Kidney (tissue), 14 donors: ENCODE data around the gene ST8SIA1. TPM values are rescaled to one million over a fixed set of nuclear protein-coding genes. Genes with fewer than 3 reads are reported as not detected.
A peak's percentile ranks its signal among the peaks of the same experiment; 100 is the strongest.

Source experiments
- DNase-seq, 5 donors: peaks; one replicate each; pipeline ENCODE4 v3.0.0-alpha.2; 2013 to 2020
- FAIRE-seq: peaks from 2 replicates; lab custom pipeline; 2012; peaks lifted over from hg19 to GRCh38; lab: Jason Lieb, UNC
- H3K27ac ChIP-seq, 2 donors: one replicate each; pipeline ENCODE4 v1.7.0; 2013; ENCODE audit warnings: low read depth in 2 of 2, low read length in 2 of 2, inconsistent platforms in 1 of 2
- H3K27me3 ChIP-seq: one replicate; pipeline ENCODE4 v1.7.1; 2013; ENCODE audit warnings: low read length, inconsistent platforms; ENCODE audit not compliant: control insufficient read depth, insufficient read depth
- H3K36me3 ChIP-seq, 3 donors: one replicate each; pipeline versions ENCODE4 v1.7.0 to v1.7.1; 2013; ENCODE audit warnings: low read length in 3 of 3, control low read depth in 1 of 3, inconsistent platforms in 1 of 3; ENCODE audit not compliant: insufficient read depth in 3 of 3, control insufficient read depth in 2 of 3
- H3K4me1 ChIP-seq, 3 donors: one replicate each; pipeline versions ENCODE4 v1.7.0 to v1.7.1; 2013; ENCODE audit warnings: low read length in 3 of 3, inconsistent platforms in 1 of 3, low read depth in 1 of 3; ENCODE audit not compliant: control insufficient read depth in 2 of 3, insufficient read depth in 2 of 3
- H3K4me3 ChIP-seq, 3 donors: one replicate each; pipeline versions ENCODE4 v1.7.0 to v1.8.1; 2013; ENCODE audit warnings: low read length in 3 of 3, control low read depth in 1 of 3, inconsistent platforms in 1 of 3
- H3K9ac ChIP-seq, 3 donors: one replicate each; pipeline versions ENCODE4 v1.7.0 to v1.7.1; 2013; ENCODE audit warnings: low read length in 3 of 3, control low read depth in 1 of 3, inconsistent platforms in 1 of 3
- H3K9me3 ChIP-seq, 3 donors: one replicate each; pipeline versions ENCODE4 v1.7.0 to v1.7.1; 2013; ENCODE audit warnings: low read length in 3 of 3, control low read depth in 1 of 3, inconsistent platforms in 1 of 3; ENCODE audit not compliant: control insufficient read depth in 2 of 3, insufficient read depth in 1 of 3
- CTCF ChIP-seq: IDR thresholded peaks from 3 replicates; pipeline ENCODE4 v1.5.1; 2012; ENCODE audit warnings: mild to moderate bottlenecking, moderate library complexity, borderline replicate concordance; ENCODE audit not compliant: insufficient read depth; ENCODE audit errors: extremely low read depth
- intact Hi-C: fragments of 100-400 bp; cut with DNase I; formaldehyde crosslinking; loops from one replicate; pipeline ENCODE4 v1.11.1; 2022
- polyA plus RNA-seq: library from polyadenylated mRNA; stranded (reverse); fragments of 350-450 nt; fragmentation: Illumina TruSeq; extraction: RNeasy Lipid Tissue Mini Kit (QIAGEN cat#74804); gene quantifications from one replicate; pipeline ENCODE4 v1.2.3, GENCODE V29; 2014; ENCODE audit warnings: low read depth, low replicate concordance; ENCODE audit not compliant: insufficient read depth
- total RNA-seq: library from RNA; stranded (reverse); fragmentation: NEBNext Ultra II Directional; extraction: Animal tissue kit (Norgen Biotek cat#: 25700); gene quantifications from one replicate; pipeline ENCODE4 v1.2.1, GENCODE V29; 2021
- donor health status: control.
- donor health status: control.
- donor health status: control.
- donor health status: control.
- donor health status: control.
- donor health status: DM: yes; HTN: yes; CAD: no.
- donor health status: Normal renal cell carcinoma (clear cell type).

The ST8SIA1 gene
- total and polyA plus RNA-seq, 2 donors from 2014 or later, result 2.8 to 4.7 TPM

DNA sequence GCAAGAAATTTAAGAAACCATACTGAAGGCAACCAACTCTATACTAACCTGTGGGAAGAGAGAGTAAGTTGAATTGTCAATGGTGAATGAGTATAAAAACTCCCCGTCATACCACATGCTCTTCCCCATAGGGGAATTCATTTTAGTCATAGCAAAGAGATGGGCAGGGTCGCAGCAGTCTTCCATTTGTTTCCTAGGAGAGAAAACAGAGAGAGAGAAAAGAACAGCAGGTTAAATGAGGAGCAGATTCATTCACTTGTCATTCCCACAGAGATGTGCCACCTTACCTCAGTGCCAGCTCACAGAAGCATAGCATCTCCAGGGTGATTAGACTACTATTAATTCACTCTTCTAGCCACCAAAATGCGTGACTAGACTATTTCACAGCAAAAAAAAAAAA is 47.4 kb downstream of the ST8SIA1 start:
- intact Hi-C loops, result no loop called here
- no peak for FAIRE-seq

GRCh38 chr12:22286569-22286968 is 47.9 kb downstream of the ST8SIA1 start:
- no peak for TF ChIP-seq CTCF
- Histone ChIP-seq H3K36me3 (no peaks in the 10 kb centered on the region), H3K4me3 (no peak overlapping the region), H3K27me3 (no peaks in the 10 kb centered on the region), H3K9ac (no peak overlapping the region), H3K9me3 (no peaks in the 10 kb centered on the region), H3K4me1 (no peaks in the 10 kb centered on the region), H3K27ac (no peak overlapping the region)
- intact Hi-C loops, result no loop called here
- no peak for FAIRE-seq
- DNase-seq, result peak in 1 of 5 donors; percentile 39

More for the DNA sequence above, 47.4 kb downstream of the ST8SIA1 start:
- Histone ChIP-seq H3K36me3 (no peaks in the 10 kb centered on the region), H3K9me3 (no peaks in the 10 kb centered on the region), H3K4me3 (no peak overlapping the region), H3K27ac (no peak overlapping the region), H3K27me3 (no peaks in the 10 kb centered on the region), H3K4me1 (no peaks in the 10 kb centered on the region), H3K9ac (no peak overlapping the region)
- no peak for DNase-seq
- TF ChIP-seq CTCF, result no peak

DNA sequence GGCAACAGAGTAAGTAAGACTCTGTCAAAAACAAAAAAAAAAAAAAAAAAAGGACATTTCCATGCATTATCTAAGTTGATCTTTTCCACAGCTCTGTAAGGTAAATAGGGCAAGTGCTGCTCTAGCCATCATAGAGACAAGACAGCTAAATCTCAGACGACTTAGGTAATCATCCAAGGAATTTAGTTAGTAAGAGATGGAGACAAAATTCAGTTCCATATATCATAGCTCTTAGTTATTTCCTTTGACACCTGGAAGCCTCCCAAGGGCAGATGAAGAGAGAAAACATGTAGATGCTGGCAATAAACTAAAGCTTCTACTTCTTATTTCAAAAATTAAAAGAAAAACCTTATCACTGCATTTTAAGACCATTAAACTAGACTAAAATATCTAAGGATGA is 48.7 kb downstream of the ST8SIA1 start:
- no peaks in the 10 kb centered on the region for H3K9me3 ChIP-seq
- H3K9ac ChIP-seq, result no peak overlapping the region
- FAIRE-seq (no peak), DNase-seq (no peak)
- H3K36me3 ChIP-seq, result no peaks in the 10 kb centered on the region
- TF ChIP-seq CTCF, result no peak
- no peaks in the 10 kb centered on the region for H3K27me3 ChIP-seq
- H3K27ac ChIP-seq, result no peak overlapping the region
- H3K4me1 ChIP-seq, result no peaks in the 10 kb centered on the region
- H3K4me3 ChIP-seq, result no peak overlapping the region
- intact Hi-C loops, result no loop called here

- intact Hi-C loops, result no loop called here
- no peak overlapping the region for H3K4me3 ChIP-seq
- no peak for FAIRE-seq
- no peaks in the 10 kb centered on the region for H3K9me3 ChIP-seq
- H3K27ac ChIP-seq, result no peak overlapping the region
- no peak overlapping the region for H3K9ac ChIP-seq
- no peaks in the 10 kb centered on the region for H3K27me3 ChIP-seq
- no peaks in the 10 kb centered on the region for H3K36me3 ChIP-seq
- no peak for TF ChIP-seq CTCF
- no peaks in the 10 kb centered on the region for H3K4me1 ChIP-seq
- no peak for DNase-seq
Observed at GRCh38 chr12:22284871-22285270, 49.6 kb downstream of the ST8SIA1 start.
